Measurements from ENCODE around the gene LNX1.

GRCh38 chr4:53598483-53598882 is 7.2 kb upstream of the LNX1 start:
- TF ChIP-seq TAF1 (IDR thresholded peaks at IDR 0.05; ENCODE audit: low read depth) (no peak), RAD21 (IDR thresholded peaks at IDR 0.05; ENCODE audit: low read depth) (no peak), REST (IDR thresholded peaks at IDR 0.05; ENCODE audit: low read depth) (no peak), EP300 (IDR thresholded peaks at IDR 0.05; ENCODE audit: borderline replicate concordance) (no peak), YY1 (IDR thresholded peaks at IDR 0.05; ENCODE audit: low read depth) (no peak), CEBPB (IDR thresholded peaks at IDR 0.05) (no peak), CREB1 (IDR thresholded peaks at IDR 0.05; ENCODE audit: low read depth) (no peak), USF1 (IDR thresholded peaks at IDR 0.05) (no peak), TEAD4 (IDR thresholded peaks at IDR 0.05) (no peak), MAX (IDR thresholded peaks at IDR 0.05) (no peak), NFIC (IDR thresholded peaks at IDR 0.05) (no peak), TCF12 (IDR thresholded peaks at IDR 0.05; ENCODE audit: low read depth) (no peak)

Measured in Ishikawa (cell line).